A549 (cell line): Measurements from ENCODE around the gene SOX12. TPM values are rescaled to one million over a fixed set of nuclear protein-coding genes. Genes with fewer than 3 reads are reported as not detected.
A peak's percentile ranks its signal among the peaks of the same experiment; 100 is the strongest.

Source experiments
- ATAC-seq, 2 experiments: fragments of 200-7000 bp in 1 of 2; fragments of >200 bp in 1 of 2; cut with Nextera tagmentation in 1 of 2; cut with Tn5 transposase in 1 of 2; 3 replicates each; pipeline versions ENCODE4 v1.8.0 to v1.9.1; 2018 to 2020; ENCODE audit warnings: mild to moderate bottlenecking in 1 of 2, moderate library complexity in 1 of 2
- CTCF ChIA-PET: fragments of 300-600 bp; sonication (Branson Sonifier 250); formaldehyde crosslinking; extraction: SDS; loops from one replicate; lab custom pipeline; 2021; ENCODE audit warnings: antibody characterized with exemption, inconsistent platforms; lab: Yijun Ruan, JAX
- POLR2A ChIA-PET: fragments of 350-600 bp; formaldehyde crosslinking; extraction: SDS; loops from one replicate; lab custom pipeline; 2021; ENCODE audit warnings: antibody characterized with exemption, inconsistent platforms; lab: Yijun Ruan, JAX
- DNase-seq, 2 experiments: peaks; one replicate each; pipeline versions ENCODE4 v3.0.0 to v3.0.0-alpha.2; 2011 to 2016; ENCODE audit warnings: low read depth in 1 of 2, low spot score in 1 of 2
- FAIRE-seq: peaks from 2 replicates; lab custom pipeline; 2011; peaks lifted over from hg19 to GRCh38; lab: Jason Lieb, UNC
- H3K27ac ChIP-seq, 2 experiments: fragments of >200 bp; sonication (Bioruptor Twin); formaldehyde crosslinking; 3 replicates each; pipeline ENCODE4 v1.5.1; 2016 to 2017
- H3K4me1 ChIP-seq: fragments of >200 bp; sonication (Bioruptor Twin); formaldehyde crosslinking; 3 replicates; pipeline ENCODE4 v1.6.1; 2016
- H3K4me2 ChIP-seq: fragments of >200 bp; sonication (Bioruptor Twin); formaldehyde crosslinking; 3 replicates; pipeline ENCODE4 v1.6.1; 2016
- H3K4me3 ChIP-seq: fragments of >200 bp; sonication (Bioruptor Twin); formaldehyde crosslinking; 3 replicates; pipeline ENCODE4 v1.5.1; 2016
- H3K9me3 ChIP-seq: fragments of >200 bp; sonication (Bioruptor Twin); formaldehyde crosslinking; 3 replicates; pipeline ENCODE4 v1.6.1; 2016
- BHLHE40 ChIP-seq: IDR thresholded peaks from 2 replicates; pipeline ENCODE4 v1.6.1; 2012; ENCODE audit warnings: low read depth, low read length, inconsistent platforms
- CHD2 ChIP-seq: fragments of 150-350 bp; IDR thresholded peaks from 2 replicates; pipeline ENCODE4 v1.6.1; 2014; ENCODE audit warnings: low read length; ENCODE audit not compliant: partially characterized antibody
- CTCF ChIP-seq: fragments of >200 bp; sonication (Bioruptor Twin); formaldehyde crosslinking; IDR thresholded peaks from 3 replicates; pipeline ENCODE4 v1.5.1; 2016
- E2F6 ChIP-seq: IDR thresholded peaks from 2 replicates; pipeline ENCODE4 v1.6.1; 2012; ENCODE audit warnings: low read depth, borderline replicate concordance
- EHF ChIP-seq: fragments of 250-450 bp; sonication (Bioruptor Pico); IDR thresholded peaks from 2 replicates; pipeline ENCODE4 v1.5.0; 2020; ENCODE audit warnings: mild to moderate bottlenecking
- ESRRA ChIP-seq: fragments of 150-350 bp; IDR thresholded peaks from 2 replicates; pipeline ENCODE4 v1.6.1; 2014; ENCODE audit warnings: mild to moderate bottlenecking, low read length, borderline replicate concordance
- FOXS1 ChIP-seq: fragments of 250-450 bp; sonication (Bioruptor Pico); IDR thresholded peaks from 2 replicates; pipeline ENCODE4 v1.5.0; 2020; ENCODE audit warnings: mild to moderate bottlenecking, moderate library complexity
- GATA3 ChIP-seq: IDR thresholded peaks from 2 replicates; pipeline ENCODE4 v1.6.1; 2012; ENCODE audit warnings: borderline replicate concordance
- HEYL ChIP-seq: fragments of 250-450 bp; sonication (Bioruptor Pico); IDR thresholded peaks from 2 replicates; pipeline ENCODE4 v1.8.0; 2021; ENCODE audit warnings: mild to moderate bottlenecking, moderate library complexity
- MAFK ChIP-seq: fragments of 450-650 bp; IDR thresholded peaks from 2 replicates; pipeline ENCODE4 v1.6.1; 2014; ENCODE audit not compliant: partially characterized antibody
- MAX ChIP-seq: IDR thresholded peaks from 2 replicates; pipeline ENCODE4 v1.6.1; 2012
- MAZ ChIP-seq: fragments of 150-350 bp; IDR thresholded peaks from 2 replicates; pipeline ENCODE4 v1.6.1; 2014; ENCODE audit warnings: antibody characterized with exemption, low read depth, low read length, borderline replicate concordance
- MYC ChIP-seq: IDR thresholded peaks from 2 replicates; pipeline ENCODE4 v1.6.1; 2012; ENCODE audit warnings: mild to moderate bottlenecking, inconsistent platforms, low read length, improper control_type of control experiment, borderline replicate concordance
- NR3C1 ChIP-seq: fragments of >200 bp; sonication (Bioruptor Twin); formaldehyde crosslinking; IDR thresholded peaks from 3 replicates; pipeline ENCODE4 v1.6.1; 2017
- PHF8 ChIP-seq: fragments of 200-600 bp; sonication (generic); IDR thresholded peaks from 2 replicates; pipeline ENCODE4 v1.6.1; 2016; ENCODE audit warnings: low read depth, mild to moderate bottlenecking, antibody characterized with exemption, moderate library complexity, borderline replicate concordance
- POLR2A ChIP-seq: IDR thresholded peaks from 2 replicates; pipeline ENCODE4 v1.6.1; 2012; ENCODE audit warnings: mild to moderate bottlenecking, low read length
- REST ChIP-seq: fragments of 200-600 bp; sonication (generic); IDR thresholded peaks from 2 replicates; pipeline ENCODE4 v1.6.1; 2016; ENCODE audit warnings: antibody characterized with exemption, mild to moderate bottlenecking, moderate library complexity
- SMC3 ChIP-seq: fragments of >200 bp; sonication (Bioruptor Twin); formaldehyde crosslinking; IDR thresholded peaks from 3 replicates; pipeline ENCODE4 v1.6.1; 2018; ENCODE audit warnings: inconsistent platforms
- WGBS: methylation state at CpG from one replicate; pipeline ENCODE4 v1.1.6; 2017; ENCODE audit errors: missing lambda C conversion rate; 5-methylcytosine and 5-hydroxymethylcytosine counted together
- polyA plus RNA-seq, 4 experiments: library from polyadenylated mRNA; depleted of rRNA in 3 of 4; stranded (reverse); fragments of >200 nt; fragmentation: RNase III in 1 of 4; extraction: RNeasy Plus Mini Kit Qiagen cat#74134 plus additional on column Dnase treatment in 1 of 4; gene quantifications; 2 replicates in 3 of 4; 3 replicates in 1 of 4; pipeline ENCODE4 v1.2.3, GENCODE V29; 2011 to 2017

The SOX12 gene
- polyA plus RNA-seq, 2 of the 4 experiments (the other 2 are of a cell fraction), result 7.0 to 29.2 TPM

- Histone ChIP-seq H3K4me3 (peak overlapping the region; percentile 62), H3K4me2 (peak overlapping the region; percentile 82), H3K27ac (peak overlapping the region; percentile 79 to 85), H3K9me3 (no peaks in the 10 kb centered on the region), H3K4me1 (peaks cover 10% of the 10 kb centered on the region)
- DNase-seq (no peak), ATAC-seq (no peak), FAIRE-seq (peak; percentile 32)
- POLR2A ChIA-PET, result no interaction called here
- CTCF ChIA-PET, result interaction anchor here (1.3 to 3.3 kb wide), 2 partner anchors 23 to 41 kb away, joined by 11 to 14 read pairs; no protein-coding TSS in a partner anchor
- TF ChIP-seq GATA3 (0 out of 2 replicates have a peak, but pooled peaks have one; percentile 0), NR3C1 (no peak)
- 64% methylated on average over 2 of the region's 2 CpGs for WGBS
Measured at GRCh38 chr20:289693-290083, 35.7 kb upstream of the SOX12 start.

GRCh38 chr20:290084-290831, 35.1 kb upstream of the SOX12 start, which contains the start of gene C20orf96:
TSS of gene C20orf96 (minus strand) at chr20:290750. CDS start at chr20:290610, 140 bp downstream.
- Histone ChIP-seq H3K4me1 (peaks cover 10% of the 10 kb centered on the region), H3K4me3 (peak within 1 kb of the TSS; percentile 62), H3K27ac (peak within 1 kb of the TSS; percentile 79 to 85), H3K9me3 (no peaks in the 10 kb centered on the region), H3K4me2 (peak within 1 kb of the TSS; percentile 82)
- POLR2A ChIA-PET, result no interaction called here
- FAIRE-seq (peak; percentile 70), ATAC-seq (peak; percentile 95 to 97), DNase-seq (peak; percentile 97 to 98)
- under 1% methylated on average over 43 of the region's 43 CpGs for WGBS
- TF ChIP-seq FOXS1 (CRISPR knock-in tag) (no peak), PHF8 (peak; percentile 35; the same call in 1 of the 2 replicates), EHF (CRISPR knock-in tag) (no peak), HEYL (CRISPR knock-in tag) (no peak), E2F6 (peak; percentile 93), MAZ (no peak), CTCF (peak; percentile 15; the same call in 1 of the 3 replicates), CHD2 (peak; percentile 77), MAFK (no peak), SMC3 (no peak), MAX (peak; percentile 59), MYC (peak; percentile 45), BHLHE40 (no peak), GATA3 (0 out of 2 replicates have a peak, but pooled peaks have one; percentile 4), REST (peak; percentile 78), POLR2A (peak; percentile 40), NR3C1 (no peak), ESRRA (no peak)
- CTCF ChIA-PET, result interaction anchor here (1.3 to 3.3 kb wide), 2 partner anchors 23 to 41 kb away, joined by 11 to 14 read pairs; no protein-coding TSS in a partner anchor
